HG03558 (cell line): ENCODE data around the gene BAIAP2L2.
"Not testable (repeated sequence)": the region's sequence is repeated elsewhere in the genome, so short reads cannot be mapped to it uniquely, and the experiment has no call there.

ENCODE experiments used
- ATAC-seq: cut with Tn5 transposase; IDR thresholded peaks from one replicate; pipeline ENCODE4 v1.9.1; 2021; ENCODE audit warnings: moderate number of reproducible peaks; ENCODE audit not compliant: unreplicated experiment; ENCODE audit errors: extremely low read depth

Gene BAIAP2L2

GRCh38 chr22:38129856-38130255 is 19.4 kb upstream of the BAIAP2L2 start:
- ATAC-seq: no peak

- ATAC-seq: no peak
These were observed 18.5 kb upstream of the BAIAP2L2 start for GRCh38 chr22:38129021-38129420.

GRCh38 chr22:38127869-38128268 is 17.4 kb upstream of the BAIAP2L2 start:
- no peak for ATAC-seq

- ATAC-seq: no peak
These were observed 16.6 kb upstream of the BAIAP2L2 start for GRCh38 chr22:38126928-38127668.

- no peak for ATAC-seq
These were observed 15.3 kb upstream of the BAIAP2L2 start for GRCh38 chr22:38125751-38126201.

- ATAC-seq: no peak
These were observed 14.6 kb upstream of the BAIAP2L2 start for GRCh38 chr22:38125038-38125610.

GRCh38 chr22:38124236-38124974 is 13.9 kb upstream of the BAIAP2L2 start:
- ATAC-seq: no peak

- ATAC-seq: no peak
These were observed 12.1 kb upstream of the BAIAP2L2 start for GRCh38 chr22:38122616-38123015.

- no peak for ATAC-seq
These were observed 10.1 kb upstream of the BAIAP2L2 start for GRCh38 chr22:38120359-38121110.

- ATAC-seq: not testable (repeated sequence)
These were observed 8.3 kb upstream of the BAIAP2L2 start for GRCh38 chr22:38118747-38119146.

- no peak for ATAC-seq
These were observed 7.7 kb upstream of the BAIAP2L2 start for GRCh38 chr22:38118182-38118581.

- not testable (repeated sequence) for ATAC-seq
These were observed 7.1 kb upstream of the BAIAP2L2 start for GRCh38 chr22:38117556-38117955.

GRCh38 chr22:38115423-38116205 is 5.1 kb upstream of the BAIAP2L2 start:
- no peak for ATAC-seq

GRCh38 chr22:38114484-38115398 is 4.3 kb upstream of the BAIAP2L2 start:
- no peak for ATAC-seq

GRCh38 chr22:38112381-38112780 is 1.9 kb upstream of the BAIAP2L2 start:
- no peak for ATAC-seq

GRCh38 chr22:38111925-38112355 is 1.5 kb upstream of the BAIAP2L2 start:
- no peak for ATAC-seq

GRCh38 chr22:38110863-38111852 is 674 bp upstream of the BAIAP2L2 start:
- ATAC-seq: no peak
